ENCODE data around the gene NFIB.
A peak's percentile ranks its signal among the peaks of the same experiment; 100 is the strongest.

The NFIB gene

GRCh38 chr9:14238518-14238917 lies 75.4 kb downstream of the NFIB start:
- DNase-seq, result no peak

DNA sequence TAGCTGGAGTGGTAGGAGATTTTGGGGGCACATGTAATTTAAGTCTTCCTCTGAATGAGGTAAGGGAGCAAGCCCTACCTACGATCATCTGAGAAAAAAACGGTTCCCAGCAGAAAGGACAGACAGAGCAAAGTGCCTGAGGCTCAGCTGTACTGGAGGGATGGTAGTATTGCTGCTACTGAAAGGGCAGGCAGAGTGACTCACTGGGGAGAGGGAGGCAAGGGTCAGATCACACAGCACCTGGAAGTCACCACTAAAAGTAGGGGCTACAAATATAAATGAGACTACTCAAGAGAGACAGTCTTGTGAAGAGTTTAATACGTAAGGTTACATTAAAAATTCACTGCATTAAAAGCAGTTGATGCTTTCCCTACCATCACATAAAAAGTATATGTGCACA lies 75.9 kb downstream of the NFIB start:
- no peak for DNase-seq

DNA sequence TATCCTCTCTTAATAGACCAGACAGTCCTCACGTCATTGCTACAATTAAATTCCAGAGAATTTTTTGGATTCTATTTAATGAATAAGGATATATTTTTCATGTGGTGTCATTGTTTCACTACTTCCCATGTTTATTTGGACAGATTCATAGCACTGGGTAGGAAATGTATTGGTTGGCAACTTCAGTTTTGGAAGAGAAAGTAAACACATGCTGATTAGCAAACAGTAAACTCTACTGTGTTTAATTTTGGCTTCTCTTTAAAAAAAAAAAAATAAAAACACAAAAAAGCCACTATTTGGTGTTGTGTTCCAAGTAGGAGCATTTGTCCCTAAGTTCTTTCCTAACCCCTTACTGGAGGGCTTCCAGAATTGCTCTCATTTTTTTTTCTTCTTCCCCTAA lies 77.3 kb downstream of the NFIB start:
- DNase-seq, result no peak

GRCh38 chr9:14232111-14232510 lies 81.8 kb downstream of the NFIB start:
- DNase-seq, result no peak

GRCh38 chr9:14231196-14231990 lies 82.5 kb downstream of the NFIB start:
- no peak for DNase-seq

DNA sequence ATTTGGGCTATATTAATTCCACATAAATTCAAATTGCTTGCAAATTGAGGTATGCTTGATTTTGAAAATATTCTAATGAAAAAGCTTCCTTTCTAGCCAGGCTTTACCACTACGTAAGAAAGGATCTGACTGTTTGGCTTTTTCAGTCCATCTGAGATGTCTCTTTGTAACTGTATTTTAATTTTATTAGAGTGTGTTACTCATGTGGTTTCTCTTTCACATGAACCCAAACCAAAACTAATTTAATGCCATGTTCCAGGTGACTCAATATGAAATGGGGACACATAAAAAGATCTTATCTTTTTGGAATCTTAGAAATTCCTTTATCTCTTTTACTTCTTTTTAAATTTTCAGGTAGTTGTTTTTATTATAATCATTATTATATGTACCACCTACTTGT lies 85.3 kb downstream of the NFIB start:
- no peak for DNase-seq

DNA sequence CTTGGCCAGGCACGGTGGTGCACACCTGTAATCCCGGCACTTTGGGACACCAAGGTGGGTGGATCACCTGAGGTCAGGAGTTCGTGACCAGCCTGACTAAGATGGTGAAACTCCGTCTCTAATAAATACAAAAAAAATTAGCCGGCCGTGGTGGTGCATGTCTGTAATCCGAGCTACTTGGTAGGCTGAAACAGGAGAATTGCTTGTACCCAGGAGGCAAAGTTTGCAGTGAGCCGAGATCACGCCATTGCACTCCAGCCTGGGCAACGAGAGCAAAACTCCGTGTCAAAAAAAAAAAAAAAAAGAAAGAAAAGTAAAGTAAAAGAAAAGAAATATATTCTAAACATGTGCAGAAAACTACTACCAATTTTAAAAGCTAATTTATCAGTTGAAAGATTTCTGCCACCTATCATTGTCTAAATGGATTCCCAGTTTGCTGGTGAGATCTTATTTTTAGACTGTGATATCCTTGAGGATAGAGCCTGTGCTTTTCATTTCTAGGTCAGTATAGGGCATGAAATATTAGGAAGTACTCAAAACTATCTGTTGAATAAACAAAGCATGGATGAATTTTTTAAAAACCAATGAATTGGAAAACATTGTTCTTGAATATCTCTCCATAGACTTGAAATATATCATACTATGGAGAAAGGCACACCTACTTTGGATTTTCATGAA lies 86.9 kb downstream of the NFIB start:
- DNase-seq, result no peak

GRCh38 chr9:14223081-14223480 lies 90.9 kb downstream of the NFIB start:
- DNase-seq, result no peak

GRCh38 chr9:14222149-14222835 lies 91.6 kb downstream of the NFIB start:
- DNase-seq, result no peak

- DNase-seq, result no peak
Observed at GRCh38 chr9:14221558-14221957, 92.4 kb downstream of the NFIB start.

GRCh38 chr9:14221119-14221518 lies 92.8 kb downstream of the NFIB start:
- DNase-seq, result no peak

DNA sequence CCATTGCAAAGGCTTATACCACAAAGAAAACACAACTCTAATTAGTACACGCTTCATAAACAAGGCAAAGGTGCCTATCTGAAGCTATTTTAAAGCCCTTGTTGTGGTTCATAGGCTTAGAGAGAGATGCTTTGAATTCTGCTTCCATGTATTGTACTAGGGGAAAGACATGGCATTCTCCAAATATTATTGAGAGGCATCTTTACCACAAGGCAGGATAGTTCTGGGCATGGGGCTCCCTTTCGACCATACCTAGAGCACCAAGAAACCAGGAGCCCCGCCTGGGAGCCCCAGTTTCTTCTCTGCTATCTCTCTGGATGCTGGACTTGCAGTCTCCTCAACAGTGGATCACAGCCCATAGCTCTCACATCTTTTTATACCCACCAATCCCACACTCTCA lies 93.7 kb downstream of the NFIB start:
- no peak for DNase-seq

GRCh38 chr9:14219850-14220249 lies 94.1 kb downstream of the NFIB start:
- DNase-seq, result no peak

GRCh38 chr9:14218253-14218652 lies 95.7 kb downstream of the NFIB start:
- peak; percentile 79 for DNase-seq

- DNase-seq, result no peak
Observed at GRCh38 chr9:14216612-14217194, 97.2 kb downstream of the NFIB start.

- no peak for DNase-seq
Observed at GRCh38 chr9:14215614-14216013, 98.3 kb downstream of the NFIB start.

DNA sequence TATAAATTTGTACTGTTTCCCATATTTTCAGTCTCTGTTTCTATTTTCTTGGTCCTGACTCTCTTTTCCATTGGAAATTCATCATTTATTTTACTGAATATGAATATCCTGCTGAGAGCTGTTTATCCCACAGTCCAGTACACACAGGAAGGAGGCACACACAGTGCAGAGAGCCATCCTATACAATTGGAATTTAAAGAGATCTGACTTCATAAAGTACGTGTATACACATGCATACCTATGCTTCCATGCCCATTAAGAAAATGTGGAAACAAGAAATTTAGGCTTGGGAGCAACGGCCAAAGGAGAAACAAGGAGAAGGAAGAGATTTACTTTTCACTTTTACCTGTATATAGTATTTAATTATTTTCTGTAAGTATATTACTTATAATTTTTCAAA lies 99.2 kb downstream of the NFIB start:
- DNase-seq, result no peak

GRCh38 chr9:14214065-14214684 lies 99.8 kb downstream of the NFIB start:
- no peak for DNase-seq

GRCh38 chr9:14213504-14213903 lies 100.4 kb downstream of the NFIB start:
- DNase-seq, result no peak

DNA sequence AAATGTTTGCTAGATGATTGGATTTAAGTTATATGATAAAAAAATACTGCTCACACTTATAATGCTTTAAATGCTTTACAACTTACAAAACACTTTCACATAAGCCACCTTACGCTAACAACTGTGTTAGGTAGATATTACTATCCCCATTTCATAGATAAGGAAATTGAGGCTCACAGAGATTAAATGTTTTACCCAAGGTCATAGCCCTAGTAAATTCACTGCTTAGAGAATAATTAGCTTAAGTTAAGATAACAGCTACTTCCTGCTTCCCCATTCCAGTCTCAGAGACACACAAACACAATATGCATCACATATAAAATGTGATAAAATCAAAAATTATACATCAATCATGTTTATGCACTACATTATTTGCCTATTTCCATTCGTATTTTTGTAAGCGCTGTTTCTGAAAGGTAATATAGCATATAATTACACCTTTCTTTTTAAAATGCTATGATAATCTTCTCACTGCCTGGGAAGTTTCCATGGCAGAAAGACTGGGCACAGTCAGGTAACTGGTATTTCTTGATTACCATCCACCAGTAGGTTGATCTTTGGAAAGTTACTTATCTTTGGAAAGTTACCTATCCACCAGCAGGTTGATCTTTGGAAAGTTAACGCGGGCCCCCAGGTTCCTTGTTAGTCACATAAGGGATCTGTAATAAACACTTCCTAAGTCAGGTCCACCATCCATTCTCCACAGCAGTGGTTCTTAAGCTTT lies 101.1 kb downstream of the NFIB start:
- DNase-seq, result no peak

DNA sequence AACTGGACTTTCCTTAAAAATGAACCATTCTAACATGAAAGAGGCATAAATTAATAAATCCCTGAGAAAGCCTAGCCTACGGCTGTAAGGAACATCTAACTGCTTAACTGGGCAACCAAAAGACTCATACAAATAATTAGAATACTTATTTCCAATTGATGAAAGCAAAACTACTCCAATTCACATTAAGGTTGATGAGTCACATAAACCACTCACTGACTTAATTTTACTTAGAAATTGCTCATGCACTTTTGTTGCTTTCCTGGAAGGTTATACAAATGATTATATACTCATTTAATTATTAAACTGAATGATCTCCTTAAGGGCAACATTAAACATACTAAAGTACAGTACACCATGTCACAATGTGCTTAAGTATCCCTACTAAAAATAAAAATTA lies 101.9 kb downstream of the NFIB start:
- DNase-seq, result no peak

GRCh38 chr9:14211564-14211963 lies 102.4 kb downstream of the NFIB start:
- DNase-seq, result no peak

DNA sequence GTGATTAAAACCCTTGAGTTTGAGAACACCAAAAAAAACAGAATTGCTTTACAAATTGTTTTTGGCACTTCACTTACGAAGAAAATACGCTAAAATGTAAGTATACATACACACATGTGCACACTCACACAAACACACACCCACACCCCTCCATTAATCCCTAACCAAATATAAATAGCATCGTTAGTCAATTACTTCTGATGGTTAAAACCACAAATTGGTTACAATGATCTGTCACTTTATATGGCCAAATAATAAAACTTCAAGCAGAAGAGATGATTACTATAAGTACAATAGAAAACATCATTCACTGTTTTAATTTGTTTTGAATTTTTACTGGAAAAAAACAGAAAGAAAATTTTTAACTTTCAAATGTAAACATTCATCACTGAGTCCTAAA lies 103.5 kb downstream of the NFIB start:
- DNase-seq, result no peak

All from NCI-H1092 (cell line).